HG02571 (cell line): Measurements from ENCODE around the gene ACACA.
"Not testable (repeated sequence)": the region's sequence is repeated elsewhere in the genome, so short reads cannot be mapped to it uniquely, and the experiment has no call there.

Experiments used
- ATAC-seq: cut with Tn5 transposase; IDR thresholded peaks from one replicate; pipeline ENCODE4 v1.9.1; 2021; ENCODE audit warnings: mild to moderate bottlenecking, moderate library complexity; ENCODE audit not compliant: unreplicated experiment

Gene ACACA

GRCh38 chr17:37406635-37407461 lies at the start of gene ACACA, which contains the start of gene TADA2A:
Gene ACACA (minus strand): TSS chr17:37406836. CDS start chr17:37406299, 537 bp downstream.
Gene TADA2A (plus strand): TSS chr17:37406886. CDS start chr17:37411366, 4,480 bp downstream.
- peak; percentile 72 for ATAC-seq

GRCh38 chr17:37450112-37450511 lies 43.5 kb upstream of the ACACA start:
- ATAC-seq = no peak

GRCh38 chr17:37447641-37448040 lies 41.0 kb upstream of the ACACA start:
- ATAC-seq = no peak

GRCh38 chr17:37446027-37446426 lies 39.4 kb upstream of the ACACA start:
- ATAC-seq = no peak

DNA sequence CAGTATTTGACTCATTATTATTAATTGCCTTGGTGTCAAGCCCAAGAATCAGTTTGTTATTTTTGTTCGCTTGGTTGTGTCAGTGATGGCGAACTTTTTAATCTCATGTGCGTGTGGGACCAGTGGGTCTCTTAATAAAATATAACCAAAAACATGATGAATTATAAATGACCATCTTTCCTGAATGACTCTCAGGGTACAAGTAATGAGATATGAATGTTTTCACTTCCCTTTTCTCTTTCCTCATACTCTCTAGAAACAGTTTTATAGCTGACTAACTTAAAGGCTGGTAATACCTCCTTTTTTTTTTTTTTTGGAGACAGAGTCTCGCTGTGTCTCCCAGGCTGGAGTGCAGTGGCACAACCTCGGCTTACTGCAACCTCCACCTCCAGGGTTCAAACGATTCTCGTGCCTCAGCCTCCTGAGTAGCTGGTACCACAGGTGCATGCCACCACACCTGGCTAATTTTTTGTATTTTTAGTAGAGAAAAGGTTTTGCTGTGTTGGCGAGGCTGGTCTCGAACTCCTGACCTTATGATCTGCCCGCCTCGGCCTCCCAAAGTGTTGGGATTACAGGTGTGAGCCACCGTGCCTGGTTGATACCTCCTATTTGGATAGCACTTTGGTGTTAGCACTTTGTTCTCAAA lies 34.9 kb upstream of the ACACA start:
- ATAC-seq = not testable (repeated sequence)

DNA sequence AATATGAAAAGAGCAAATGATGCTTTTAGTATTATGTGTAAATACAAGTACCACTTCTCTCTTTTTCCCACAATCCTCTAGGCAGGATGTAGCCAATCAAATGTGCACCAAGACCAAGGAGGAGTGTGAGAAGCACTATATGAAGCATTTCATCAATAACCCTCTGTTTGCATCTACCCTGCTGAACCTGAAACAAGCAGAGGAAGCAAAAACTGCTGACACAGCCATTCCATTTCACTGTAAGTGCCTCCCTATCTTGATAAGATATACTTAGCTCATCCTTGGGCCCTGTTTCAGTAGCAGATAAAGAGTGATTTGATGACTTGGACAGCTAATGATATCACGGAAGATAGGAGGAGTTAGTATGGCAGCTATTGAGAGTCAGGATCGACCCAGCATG lies 33.8 kb upstream of the ACACA start:
- ATAC-seq = no peak

DNA sequence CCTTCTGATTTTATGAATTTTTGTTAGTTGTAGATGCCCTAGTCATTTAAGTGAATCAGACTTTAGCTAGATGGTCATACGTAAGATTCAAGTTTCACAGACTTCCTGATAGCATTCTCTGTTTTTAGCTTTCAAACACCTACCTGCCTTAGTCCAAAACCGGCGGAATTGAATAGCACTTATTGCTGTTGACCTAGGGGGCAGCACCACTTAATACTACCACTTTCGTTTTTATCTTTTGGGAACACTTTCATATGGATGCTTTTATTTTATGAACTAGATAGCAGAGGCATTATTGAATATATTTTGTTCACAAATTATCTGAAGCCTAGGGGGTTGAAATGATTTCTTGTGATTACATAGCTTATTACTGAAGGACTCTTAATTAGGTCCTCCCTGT lies 31.5 kb upstream of the ACACA start:
- ATAC-seq = no peak

GRCh38 chr17:37432671-37433070 lies 26.0 kb upstream of the ACACA start:
- no peak for ATAC-seq

DNA sequence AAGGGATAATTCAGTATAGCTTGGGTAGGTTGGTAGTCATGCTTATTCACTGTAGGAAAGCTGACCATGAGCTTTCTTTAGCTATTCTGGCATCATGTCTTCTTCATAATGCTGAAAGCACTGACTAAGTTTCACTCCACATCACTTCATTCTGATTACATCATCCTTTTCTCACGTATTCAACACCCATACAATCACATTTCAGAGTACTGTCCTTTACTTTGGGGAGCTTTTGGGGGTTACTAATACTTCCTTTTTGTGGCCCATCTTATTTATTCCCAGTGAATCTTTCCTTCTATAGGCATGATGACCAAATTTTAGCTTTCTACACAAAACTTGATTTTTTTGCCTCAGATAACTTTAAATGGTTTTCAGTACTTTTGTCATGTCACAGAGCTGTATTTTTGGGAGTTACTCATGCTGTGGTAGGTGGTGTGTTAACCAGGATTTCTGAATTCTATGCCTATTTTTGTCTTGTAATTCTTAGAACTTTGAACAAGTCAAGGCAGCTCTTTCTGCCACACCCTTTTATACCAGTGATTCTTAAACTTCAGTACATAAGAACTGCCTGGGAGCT lies 23.5 kb upstream of the ACACA start:
- no peak for ATAC-seq

- no peak for ATAC-seq
Observed at GRCh38 chr17:37429453-37429852, 22.8 kb upstream of the ACACA start.

GRCh38 chr17:37429039-37429438 lies 22.4 kb upstream of the ACACA start:
- ATAC-seq = no peak

GRCh38 chr17:37425268-37425667 lies 18.6 kb upstream of the ACACA start:
- ATAC-seq = no peak

- no peak for ATAC-seq
Observed at GRCh38 chr17:37422971-37423625, 16.5 kb upstream of the ACACA start.

- no peak for ATAC-seq
Observed at GRCh38 chr17:37417852-37418251, 11.2 kb upstream of the ACACA start.

DNA sequence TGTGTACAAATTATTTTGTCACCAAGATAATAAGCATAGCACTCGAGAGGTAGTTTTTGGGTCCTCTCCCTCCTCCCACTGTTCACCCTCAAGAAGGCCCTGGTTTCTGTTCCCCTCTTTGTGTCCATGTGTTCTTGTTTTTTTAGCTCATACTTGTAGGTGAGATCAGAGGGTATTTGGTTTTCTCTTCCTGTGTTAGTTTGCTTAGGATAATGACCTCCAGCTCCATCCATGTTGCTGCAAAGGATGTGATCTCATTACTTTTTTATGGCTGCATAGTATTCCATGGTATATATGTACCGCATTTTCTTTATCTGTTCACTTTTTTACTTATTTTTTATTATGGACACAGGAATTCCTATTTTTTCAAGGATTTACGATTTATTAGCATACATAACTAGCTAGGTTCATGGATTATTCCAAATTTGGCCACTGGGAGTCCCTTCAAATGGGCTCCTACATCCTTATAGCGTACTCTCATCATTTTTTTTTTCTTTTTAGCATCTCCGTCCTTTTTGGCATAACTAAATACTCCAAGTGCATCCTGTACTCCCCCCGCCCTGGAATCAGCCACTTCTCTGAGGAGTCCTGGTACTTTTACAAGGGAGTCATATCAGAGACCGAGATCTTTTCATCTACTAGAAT lies 7.4 kb upstream of the ACACA start:
- no peak for ATAC-seq

GRCh38 chr17:37410357-37410756 lies 3.7 kb upstream of the ACACA start:
- no peak for ATAC-seq

DNA sequence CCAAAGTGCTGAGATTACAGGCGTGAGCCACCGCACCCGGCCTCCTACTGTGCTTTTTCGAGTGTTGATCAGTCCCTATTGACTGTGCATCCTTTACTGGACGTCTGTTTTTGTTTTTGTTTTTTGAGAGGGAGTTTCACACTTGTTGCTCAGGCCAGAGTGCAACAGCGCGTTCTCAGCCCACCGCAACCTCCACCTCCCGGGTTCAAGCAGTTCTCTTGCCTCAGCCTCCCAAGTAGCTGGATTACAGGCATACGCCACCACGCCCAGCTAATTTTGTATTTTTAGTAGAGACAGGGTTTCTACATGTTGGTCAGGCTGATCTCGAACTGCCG lies 1.5 kb upstream of the ACACA start:
- not testable (repeated sequence) for ATAC-seq

- no peak for ATAC-seq
Observed at GRCh38 chr17:37405955-37406634, 541 bp downstream of the ACACA start.

DNA sequence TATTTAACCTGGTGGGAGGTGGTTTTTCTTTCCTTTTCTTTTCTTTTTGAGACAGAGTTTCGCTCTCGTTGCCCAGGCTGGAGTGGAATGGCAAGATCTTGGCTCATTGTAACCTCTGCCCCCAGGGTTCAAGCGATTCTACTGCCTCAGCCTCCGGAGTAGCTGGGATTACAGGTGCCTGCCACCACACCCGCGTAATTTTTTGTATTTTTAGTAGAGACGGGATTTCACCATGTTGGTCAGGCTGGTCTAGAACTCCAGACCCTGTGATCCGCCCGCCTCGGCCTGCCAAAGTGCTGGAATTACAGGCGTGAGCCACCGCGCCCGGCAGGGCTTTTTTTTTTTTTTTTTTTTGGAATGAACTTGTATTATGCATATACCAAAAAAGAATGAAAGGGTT lies 1.1 kb downstream of the ACACA start:
- not testable (repeated sequence) for ATAC-seq

DNA sequence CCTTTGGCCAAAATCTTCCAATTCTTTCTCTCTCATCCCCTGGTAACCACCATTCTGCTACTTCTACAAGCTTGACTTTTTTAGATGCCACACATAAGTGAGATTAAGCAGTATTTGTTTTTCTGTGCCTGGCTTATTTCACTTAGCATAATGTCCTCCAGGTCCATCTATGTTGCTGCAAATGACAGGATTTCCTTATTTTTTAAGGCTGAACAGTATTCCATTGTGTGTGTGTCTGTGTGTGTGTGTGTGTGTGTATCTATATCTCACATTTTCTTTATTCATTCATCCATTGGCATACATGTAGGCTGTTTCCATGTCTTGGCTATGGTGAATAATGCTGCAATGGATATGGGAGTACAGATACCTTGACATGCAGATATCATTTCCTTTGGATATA lies 6.1 kb downstream of the ACACA start:
- ATAC-seq = no peak
